Measurements from ENCODE around the gene FAM3A.

GRCh38 chrX:154457491-154458115, 58.4 kb downstream of the FAM3A start:
- TF ChIP-seq POLR2A (IDR thresholded peaks at IDR 0.05) (no peak), CTCF (IDR thresholded peaks at IDR 0.05) (no peak), POLR2AphosphoS5 (IDR thresholded peaks at IDR 0.05) (no peak)

Data from transverse colon (tissue), 4 donors.